HS-5 (cell line): ENCODE data around the gene CRYAB.

Experiments used
- DNase-seq: peaks from one replicate; pipeline ENCODE4 v3.0.0-alpha.2; 2012; ENCODE audit warnings: low read depth

Gene CRYAB, protein sequence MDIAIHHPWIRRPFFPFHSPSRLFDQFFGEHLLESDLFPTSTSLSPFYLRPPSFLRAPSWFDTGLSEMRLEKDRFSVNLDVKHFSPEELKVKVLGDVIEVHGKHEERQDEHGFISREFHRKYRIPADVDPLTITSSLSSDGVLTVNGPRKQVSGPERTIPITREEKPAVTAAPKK

DNA sequence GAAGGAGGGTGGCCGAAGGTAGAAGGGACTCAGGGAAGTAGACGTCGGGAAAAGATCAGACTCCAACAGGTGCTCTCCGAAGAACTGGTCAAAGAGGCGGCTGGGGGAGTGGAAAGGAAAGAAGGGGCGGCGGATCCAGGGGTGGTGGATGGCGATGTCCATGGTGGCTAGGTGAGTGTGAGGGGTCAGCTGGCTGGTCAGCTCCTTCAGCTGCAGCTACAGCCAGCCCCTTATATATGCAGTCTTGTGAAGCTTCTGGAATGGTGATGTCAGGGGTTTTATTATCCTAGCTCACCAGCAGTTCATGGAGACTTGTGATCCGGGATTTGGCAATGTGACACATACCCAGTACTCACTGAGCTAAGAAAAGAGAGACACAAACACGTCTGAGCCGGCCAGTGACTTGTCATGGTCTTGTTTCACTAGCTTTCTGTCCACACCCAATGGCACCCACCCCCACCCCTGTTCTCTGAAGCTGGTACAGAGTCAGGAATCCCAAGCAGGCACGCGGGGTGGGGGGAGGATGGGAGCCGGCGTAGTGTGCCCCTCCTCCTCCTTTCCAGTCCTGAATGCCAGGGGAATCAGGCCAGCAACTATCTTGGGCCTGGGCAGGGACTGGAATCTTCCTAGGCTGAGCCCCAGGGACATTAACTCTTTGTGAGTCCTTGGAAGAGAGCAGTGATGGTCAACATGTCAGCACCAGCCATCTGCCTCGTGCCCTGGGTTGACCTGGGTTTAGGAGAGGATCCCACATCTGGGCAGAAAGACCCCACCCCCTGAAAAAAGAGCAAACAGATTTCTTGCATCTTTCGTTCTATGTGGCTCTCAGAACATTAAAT, at the start of gene CRYAB:
TSS of gene CRYAB (minus strand) at position 208 of the 839 bp plus-strand sequence. CDS start at position 162, 46 bp downstream.
- DNase-seq: no peak

DNA sequence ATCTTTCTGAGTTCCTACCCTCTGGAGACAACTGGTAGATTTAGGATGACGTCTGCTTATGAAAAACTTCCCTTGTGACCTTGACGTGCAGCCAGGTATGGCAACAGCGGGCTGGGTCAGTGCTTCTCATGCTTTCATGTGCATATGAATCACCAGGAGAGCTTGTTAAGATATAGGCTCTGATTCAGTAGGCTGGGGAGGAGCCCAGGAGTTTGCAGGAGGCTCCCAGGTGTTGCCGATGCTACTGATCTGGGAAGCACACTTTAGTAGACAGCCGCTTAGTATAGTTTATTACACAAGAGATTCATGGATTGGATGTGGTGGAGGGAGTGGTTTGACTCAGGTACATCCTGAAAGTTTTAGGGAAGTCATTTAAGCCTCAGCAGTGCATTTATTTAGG, 49.3 kb upstream of the CRYAB start:
- DNase-seq: no peak

DNA sequence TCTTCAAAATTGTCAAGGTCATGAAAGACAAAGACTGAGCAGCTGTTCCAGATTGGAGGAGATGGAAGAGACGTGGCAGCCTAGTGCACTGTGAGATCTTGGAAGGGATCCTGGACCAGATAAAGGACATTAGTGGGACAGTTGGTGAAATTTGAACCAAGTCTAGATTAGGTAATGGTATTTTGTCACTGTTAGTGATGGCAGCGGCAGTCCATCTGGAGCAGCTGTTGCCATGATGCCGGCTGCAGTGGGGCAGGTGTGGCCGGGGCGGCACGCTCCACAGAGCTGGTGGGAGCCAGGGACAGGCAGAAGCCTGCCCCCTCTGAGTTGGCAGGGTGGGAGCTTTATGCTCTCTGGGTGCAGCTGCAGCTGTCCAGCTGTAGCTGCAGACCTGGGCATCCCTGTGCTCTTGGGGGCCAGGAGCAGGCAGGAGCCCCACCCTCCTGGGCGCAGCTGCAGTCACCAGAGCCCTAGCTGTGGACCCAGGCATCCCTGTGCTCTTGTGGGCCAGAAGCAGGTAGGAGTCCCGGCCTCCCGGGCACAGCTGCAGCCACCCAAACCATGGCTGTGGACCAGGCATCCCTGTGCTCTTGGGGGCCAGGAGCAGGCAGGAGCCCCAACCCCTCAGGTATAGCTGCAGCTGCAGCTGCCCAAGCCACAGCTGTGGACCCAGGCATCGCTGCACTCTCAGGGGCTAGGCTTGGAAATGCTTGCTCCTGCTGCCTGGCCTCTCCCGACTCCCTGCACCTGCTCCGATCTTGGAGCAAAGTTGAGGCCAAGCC, 46.3 kb upstream of the CRYAB start:
- DNase-seq: no peak

DNA sequence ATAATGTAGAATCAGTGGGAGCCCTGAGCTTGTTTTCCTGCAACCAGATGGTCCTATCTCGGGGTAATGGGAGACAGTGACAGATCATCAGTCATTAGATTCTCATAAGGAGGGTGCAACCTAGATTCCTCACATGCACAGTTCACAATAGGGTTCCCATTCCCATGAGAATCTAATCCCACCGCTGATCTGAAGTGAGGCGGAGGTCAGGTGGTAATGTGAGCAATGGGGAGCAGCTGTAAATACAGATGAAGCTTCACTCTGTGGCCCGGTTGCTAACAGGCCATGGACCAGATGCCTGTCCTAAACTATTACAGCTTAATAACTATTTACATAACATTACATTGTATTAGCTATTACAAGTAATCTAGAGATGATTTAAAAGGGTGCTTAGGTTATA, 42.6 kb upstream of the CRYAB start:
- no peak for DNase-seq

DNA sequence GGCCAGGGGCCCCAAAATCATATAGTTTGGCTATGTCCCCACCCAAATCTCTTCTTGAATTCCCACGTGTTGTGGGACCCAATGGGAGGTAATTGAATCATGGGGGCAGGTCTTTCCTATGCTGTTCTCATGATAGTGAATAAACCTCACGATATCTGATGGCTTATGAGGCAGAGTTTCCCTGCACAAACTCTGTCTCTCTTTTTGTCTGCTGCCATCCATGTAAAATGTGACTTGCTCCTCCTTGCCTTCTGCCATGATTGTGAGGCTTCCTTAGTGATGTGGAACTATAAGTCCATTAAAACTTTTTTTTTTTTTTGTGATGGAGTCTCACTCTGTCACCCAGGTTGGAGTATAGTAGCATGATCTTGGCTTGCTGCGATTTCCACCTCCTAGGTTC, 40.0 kb upstream of the CRYAB start:
- DNase-seq: no peak

DNA sequence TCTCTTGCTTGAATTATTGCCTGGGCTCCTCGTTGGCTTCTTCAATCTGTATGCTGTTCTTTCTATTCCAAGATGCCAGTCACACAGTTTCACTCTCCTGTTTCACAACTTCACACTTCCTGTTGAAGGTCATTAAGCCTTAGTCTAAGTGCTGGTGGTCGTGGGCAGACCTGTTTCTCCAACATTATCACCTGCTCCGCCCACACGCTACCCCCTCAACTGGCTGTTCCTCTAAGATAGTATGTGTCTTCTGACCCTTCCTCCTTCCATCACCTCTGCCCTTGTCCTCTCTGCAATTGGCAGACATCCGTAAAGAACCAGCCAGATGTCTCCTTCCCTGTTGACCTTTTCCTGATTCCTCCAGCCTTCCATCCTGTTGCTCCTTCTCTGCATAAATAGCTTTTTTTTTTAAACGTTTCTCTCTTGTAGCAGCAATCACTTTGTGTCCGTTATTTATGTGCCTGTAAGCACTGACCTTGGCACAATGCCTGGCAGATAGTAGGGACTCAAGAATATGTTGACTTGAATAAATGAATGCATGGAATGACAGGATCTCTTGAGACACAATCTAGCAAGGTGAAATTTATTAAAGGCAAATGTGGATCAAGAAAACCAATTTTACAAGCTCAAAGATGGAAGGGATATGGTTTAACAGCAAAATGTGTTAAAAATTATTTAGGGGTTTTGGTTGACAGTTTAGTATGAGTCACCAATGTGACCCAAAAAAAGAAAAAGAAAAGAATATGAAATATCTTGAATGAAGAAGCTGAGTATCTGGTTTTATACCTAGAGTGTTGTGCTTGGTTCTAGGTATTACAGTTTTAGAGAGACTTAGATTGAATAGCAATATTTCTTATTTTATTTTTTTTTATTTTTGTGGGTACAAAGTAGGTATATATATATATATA, 38.2 kb upstream of the CRYAB start:
- no peak for DNase-seq

DNA sequence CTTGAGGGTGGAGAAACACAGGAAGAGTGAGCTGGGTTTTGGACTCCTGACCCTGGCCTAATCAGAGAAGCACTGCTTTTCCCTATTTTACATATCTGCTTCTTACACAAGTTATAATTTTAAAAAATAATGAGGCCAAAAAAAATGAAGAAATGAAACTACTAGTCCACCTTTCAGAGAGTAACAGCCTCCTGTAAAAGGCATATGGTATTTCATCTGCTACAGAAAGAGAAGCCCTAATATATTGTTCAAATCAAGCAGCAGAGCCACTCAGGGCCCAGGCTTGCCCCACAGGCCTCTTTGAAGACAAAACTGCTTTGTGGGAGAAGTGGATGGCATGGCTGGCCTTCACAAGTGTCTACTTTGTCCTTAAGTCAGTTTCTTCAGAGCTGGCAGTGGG, 35.6 kb upstream of the CRYAB start:
- no peak for DNase-seq

DNA sequence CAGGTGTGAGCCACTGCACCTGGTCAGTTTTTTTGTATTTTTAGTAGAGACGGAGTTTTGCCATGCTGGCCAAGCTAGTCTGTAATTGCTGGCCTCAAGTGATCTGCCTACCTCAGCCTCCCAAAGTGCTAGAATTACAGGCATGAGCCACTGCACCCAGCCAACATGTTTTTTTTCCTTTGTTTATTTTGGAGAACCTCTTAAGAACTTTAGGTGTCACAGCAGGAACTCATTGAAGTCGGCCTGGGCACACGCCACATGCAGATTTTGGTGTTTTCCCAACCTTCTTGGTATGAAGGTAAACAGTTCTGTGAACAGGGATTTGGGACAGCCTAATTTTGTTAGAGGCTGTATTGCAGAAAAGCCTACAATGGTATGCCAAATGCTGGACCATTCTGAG, 34.9 kb upstream of the CRYAB start:
- DNase-seq: no peak

DNA sequence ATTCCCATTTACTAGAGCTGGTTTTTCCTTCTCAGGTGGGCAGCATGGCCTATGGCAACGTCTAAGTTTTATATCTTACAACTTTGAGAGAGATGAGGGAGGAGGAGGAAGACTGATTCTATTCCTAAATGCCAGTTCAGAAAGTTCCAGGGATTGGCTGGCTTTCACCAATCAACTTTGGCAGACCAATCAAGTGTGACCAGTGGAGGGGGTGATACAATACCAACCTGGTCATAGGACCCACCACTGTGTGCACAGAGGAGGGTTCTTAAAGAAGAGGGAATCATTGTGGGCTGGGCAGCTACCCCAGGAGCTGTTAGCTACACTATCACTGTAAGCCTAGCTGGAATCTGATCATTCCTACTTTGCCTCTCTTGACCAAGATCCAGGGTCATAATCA, 33.6 kb upstream of the CRYAB start:
- no peak for DNase-seq

DNA sequence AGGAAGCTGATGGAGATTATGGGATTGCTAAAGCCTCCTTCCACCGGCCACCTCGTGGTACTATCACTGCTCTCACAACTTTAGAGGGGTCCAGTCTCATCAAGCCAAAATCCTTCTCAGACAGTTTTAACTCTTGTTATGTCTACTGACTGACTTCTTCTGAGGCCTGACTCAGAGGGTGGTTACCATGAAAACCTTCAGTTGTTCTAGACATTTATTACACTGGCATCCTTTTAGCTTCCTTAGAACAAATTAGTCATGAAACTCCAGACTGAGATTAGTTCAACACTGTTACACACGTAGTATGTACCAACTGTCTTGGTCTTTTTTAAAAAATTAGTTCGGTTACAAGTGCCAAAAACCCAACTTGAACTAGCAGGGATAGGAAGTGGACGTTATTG, 33.1 kb upstream of the CRYAB start:
- no peak for DNase-seq

DNA sequence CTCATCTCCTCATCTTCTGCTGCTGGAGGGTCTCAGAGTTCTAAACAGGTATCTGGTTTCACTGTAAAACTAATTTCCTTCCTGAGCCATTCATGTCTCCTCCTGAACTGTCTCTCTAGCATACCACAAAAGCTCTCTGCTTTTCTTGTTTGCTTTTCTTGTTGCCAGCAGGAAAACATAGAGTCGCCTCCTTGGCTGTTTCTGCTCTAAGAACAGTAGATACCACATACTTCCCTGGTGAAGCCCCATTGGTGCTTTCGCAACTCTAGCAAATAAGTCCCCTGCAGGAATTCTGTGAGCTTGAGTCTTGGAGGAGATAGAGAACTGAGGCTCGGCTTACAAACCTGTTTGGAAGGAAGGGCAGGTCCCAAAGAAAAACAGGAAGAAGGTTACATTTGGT, 32.6 kb upstream of the CRYAB start:
- DNase-seq: no peak

DNA sequence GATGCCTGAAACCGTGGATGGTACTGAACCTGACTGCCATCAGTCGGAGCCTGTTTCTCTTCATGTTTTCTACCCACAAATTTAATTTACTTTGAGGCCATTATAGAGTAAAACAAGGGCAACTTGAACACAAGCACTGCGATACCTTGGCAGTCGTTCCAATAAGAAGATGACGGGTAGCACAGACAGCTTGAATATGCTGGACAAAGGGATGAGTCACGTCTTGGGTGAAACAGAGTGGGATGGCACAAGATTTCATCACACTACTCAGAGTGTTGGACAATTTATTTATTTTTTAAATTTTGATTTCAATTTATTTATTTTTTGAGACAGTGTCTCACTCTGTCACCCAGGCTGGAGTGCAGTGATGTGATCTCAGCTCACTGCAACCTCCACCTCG, 31.3 kb upstream of the CRYAB start:
- no peak for DNase-seq

DNA sequence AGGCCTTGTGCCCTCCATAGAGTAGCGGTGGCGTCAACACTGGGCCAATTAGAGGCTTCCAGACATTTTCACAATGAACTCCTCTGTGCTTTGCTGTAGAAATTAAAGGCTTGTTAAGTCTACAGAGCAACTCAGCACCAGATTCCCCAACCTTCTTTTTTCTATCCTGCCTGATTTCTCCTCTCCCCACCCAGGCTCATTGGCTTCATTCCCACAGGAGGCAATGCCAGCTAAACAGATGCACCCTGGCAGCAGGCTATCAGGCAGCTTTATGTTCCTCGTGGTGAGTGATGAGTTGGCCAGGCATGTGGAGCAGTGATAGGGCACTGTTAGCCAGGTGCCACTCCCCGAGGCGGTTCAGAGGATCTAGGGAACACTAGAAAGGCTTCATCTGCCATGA, 30.4 kb upstream of the CRYAB start:
- no peak for DNase-seq

DNA sequence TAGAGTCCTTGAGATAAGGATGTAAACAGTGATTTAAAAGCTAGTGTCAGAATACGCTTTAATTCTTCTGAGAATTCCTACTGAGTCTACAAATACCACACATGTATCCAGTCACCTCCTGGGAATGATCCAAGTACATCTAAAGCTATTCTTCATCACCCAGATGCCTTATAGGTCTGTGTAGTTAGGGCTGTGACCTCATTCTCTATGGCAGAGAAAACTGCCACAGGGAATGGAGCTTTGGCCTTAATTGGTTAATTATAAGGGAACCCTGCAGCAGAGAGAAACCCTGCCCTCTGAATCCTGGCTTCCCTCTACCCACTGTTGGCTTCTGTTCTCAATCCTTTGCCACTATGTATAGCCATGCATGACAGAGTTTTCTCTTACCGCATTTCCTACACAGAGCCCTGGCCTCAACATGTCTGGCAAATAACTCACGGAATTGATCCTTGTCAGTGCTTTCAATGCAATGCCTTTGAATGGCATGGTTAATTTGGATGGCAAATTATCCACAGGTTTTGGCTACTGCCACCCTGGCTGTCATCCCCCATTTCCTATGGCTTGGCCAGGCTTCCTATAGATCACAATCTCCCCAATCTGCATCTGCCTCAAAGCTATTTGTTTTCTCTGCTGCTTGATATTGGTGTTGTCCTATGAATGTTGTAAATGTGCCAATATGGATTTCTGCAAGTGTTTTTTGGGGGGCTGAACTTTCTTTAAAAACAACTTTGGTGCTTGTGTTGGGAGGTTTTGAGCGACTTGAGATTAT, 28.4 kb upstream of the CRYAB start:
- no peak for DNase-seq

DNA sequence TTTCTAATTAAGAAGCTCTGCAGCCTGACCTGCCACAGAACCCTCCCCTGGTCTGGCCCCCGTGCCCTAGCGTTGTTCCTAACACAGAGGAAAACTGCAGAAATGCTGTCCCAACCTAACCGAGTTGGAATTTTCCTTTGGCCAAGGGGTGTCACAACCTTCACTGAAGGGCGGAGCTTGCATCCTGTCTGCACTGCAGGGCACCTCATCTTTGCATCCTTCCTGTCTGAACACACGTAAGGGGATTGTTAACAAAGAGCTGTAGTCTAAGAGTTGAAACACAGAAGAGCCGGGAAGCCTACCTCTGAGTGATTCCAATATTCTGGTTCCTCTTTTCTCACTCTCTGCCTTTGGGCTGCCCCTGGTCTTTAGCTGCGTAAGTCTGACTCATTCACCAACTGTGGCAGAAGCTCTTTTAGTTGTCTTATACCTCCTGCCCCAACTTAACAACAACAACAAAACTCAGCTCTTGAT, 27.2 kb upstream of the CRYAB start:
- no peak for DNase-seq

DNA sequence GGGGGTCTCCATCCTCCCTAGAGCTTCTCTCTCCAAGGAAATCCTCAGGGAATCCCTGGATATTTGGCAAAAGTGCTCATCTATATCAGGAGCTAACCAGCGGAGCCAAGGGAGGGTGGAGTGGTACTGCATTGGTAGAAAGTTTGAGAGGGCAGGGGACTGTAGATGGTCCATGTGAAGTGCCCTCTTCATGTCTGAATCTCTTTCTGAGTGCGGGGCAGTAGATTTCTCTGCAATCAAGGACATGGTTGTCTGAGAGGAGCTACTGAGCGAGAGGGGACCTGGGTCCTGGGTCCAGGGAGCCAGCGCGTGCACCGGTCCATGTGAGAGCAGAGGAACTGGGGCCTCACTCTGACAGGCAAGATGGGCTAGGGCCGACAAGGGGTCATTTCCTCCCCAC, 26.3 kb upstream of the CRYAB start:
- no peak for DNase-seq

DNA sequence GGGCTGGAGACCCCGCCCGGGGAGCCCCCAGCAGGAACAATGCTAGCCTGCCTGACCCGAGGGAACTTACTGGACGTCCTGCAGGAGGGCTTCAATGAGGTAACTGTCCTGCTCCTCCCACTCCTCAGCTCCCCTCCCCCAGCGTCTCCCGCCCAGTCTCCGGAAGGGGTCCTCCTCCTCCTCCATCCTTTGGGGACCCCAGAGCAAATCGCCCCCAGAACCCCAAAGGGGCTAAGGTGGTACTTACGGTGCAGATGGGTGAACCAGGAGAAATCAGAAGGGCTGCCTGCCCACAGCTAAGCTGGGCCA, 25.8 kb upstream of the CRYAB start:
- DNase-seq: no peak

DNA sequence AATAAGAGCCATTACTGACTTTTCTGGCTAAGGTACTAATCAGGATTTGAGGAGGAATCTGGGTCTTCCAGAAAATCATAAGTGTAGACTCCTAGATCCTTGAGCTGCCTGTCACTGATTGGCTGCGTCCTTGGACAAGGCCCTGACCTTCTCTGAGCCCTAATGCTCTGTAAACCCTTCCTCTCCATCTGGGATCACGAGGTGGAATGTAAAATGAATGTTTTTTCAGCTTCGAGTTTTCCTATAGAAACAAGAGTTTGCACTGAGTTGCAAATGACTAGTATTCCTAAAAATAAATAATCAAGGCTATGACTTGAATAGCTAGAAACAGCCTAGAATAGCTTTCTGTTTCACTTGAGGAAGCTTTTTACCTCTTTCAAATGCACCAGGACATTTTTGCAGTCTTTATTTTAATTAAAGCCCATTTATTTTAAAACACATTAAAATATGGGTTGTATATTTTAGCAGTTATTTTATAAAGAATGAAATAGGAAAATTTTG, 24.5 kb upstream of the CRYAB start:
- no peak for DNase-seq

DNA sequence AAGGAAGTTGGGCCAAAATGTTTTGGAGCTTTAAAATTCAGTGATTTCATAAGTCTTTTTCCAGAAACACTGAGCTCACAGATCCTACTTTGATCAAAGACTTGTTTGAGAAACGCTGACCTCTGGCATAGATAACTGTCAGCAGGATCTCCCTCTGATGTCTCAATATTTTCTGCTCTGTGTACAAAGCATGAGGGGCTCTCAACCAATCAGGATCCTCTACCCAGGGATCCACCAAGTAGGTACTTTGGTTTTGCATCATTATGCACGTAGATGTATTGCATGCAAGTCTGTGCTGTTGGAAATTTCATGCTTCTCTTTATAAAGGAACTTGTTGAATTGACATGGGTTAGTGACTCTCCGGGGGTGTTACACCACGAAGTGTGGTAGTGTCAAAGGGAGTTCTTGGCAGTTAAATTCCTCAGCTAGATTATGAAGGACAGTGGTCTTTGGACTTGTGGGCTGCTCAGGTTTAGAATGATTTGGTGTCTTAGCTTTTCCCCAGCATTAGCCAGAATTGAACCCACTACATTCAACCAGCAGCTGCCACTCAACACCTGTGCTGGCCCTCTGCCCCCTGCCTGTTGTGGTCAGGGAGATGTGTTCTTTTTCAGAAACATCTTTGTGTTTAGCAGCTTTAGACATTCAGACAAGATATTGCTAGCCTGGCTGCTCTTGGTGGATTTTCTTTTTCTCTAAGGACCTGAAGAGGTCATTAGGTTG, 23.9 kb upstream of the CRYAB start:
- DNase-seq: no peak

DNA sequence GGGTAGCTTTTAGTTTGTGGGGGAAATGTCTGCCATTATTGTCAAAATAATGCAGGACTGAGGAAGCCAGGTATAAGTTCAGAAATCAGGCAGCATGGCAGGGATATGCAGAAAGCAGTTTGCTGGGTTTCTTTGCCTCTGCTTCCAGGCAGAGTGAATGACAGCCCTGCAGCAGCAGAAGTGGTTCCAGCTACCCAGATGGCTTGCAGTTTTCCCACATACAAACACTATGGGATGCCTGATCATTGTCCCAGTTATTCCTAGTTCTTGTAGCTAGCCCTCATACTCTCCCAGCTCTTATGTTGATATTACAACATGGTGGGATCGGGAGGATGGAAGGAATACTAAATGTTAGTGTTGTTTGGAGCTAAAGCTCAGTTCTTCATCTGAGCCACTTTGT, 22.7 kb upstream of the CRYAB start:
- DNase-seq: no peak

DNA sequence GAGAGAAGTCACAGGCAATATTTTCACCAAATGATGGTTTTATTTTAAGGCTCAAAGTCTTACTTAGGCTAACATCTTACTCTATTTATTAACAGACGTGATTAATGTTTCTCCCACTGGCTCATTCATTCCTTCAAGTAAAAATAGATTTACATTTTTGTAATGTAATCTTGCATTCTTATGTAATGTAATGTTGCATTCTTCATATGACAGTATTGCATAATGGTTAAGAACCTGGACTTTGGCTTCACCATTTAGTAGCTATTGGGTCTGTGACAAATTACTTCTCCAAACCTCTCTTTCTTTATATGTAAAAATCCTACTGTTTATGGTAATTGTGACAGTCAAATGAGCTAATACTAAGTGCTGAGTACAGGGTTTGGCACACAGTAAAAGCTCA, 22.3 kb upstream of the CRYAB start:
- no peak for DNase-seq
